ENCODE results near the gene LRRIQ1.
"Not testable (repeated sequence)": the region's sequence is repeated elsewhere in the genome, so short reads cannot be mapped to it uniquely, and the experiment has no call there.

DNA sequence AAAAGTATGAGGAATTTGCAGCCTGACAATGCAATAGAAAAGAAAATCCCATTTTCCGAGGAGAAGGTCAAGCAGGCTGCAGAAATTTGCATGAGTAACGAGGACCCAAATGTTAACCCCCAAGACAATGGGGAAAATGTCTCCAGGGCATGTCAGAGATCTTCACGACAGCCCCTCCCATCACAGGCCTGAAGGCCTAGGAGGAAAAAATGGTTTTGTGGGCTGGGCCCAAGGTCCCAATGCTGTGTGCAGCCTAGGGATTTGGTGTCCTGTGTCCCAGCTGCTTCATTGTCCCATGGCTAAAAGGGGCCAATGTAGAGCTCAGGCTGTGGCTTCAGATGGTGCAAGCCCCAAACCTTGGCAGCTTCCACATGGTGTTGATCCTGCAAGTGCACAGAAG lies 167.7 kb downstream of the LRRIQ1 start:
- TF ChIP-seq, protein P1, sequence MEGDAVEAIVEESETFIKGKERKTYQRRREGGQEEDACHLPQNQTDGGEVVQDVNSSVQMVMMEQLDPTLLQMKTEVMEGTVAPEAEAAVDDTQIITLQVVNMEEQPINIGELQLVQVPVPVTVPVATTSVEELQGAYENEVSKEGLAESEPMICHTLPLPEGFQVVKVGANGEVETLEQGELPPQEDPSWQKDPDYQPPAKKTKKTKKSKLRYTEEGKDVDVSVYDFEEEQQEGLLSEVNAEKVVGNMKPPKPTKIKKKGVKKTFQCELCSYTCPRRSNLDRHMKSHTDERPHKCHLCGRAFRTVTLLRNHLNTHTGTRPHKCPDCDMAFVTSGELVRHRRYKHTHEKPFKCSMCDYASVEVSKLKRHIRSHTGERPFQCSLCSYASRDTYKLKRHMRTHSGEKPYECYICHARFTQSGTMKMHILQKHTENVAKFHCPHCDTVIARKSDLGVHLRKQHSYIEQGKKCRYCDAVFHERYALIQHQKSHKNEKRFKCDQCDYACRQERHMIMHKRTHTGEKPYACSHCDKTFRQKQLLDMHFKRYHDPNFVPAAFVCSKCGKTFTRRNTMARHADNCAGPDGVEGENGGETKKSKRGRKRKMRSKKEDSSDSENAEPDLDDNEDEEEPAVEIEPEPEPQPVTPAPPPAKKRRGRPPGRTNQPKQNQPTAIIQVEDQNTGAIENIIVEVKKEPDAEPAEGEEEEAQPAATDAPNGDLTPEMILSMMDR (IDR thresholded peaks at IDR 0.05; ENCODE audit: low read length), result not testable (repeated sequence)
- not testable (repeated sequence) for TF ChIP-seq EZH2phosphoT487 (IDR thresholded peaks at IDR 0.05; ENCODE audit: low read length); EZH2 (optimal IDR thresholded peaks at IDR 0.05; ENCODE audit: low read depth, low read length)
